WTC11 (cell line): ENCODE data around the gene NLRP14. TPM values are rescaled to one million over a fixed set of nuclear protein-coding genes. Genes with fewer than 3 reads are reported as not detected.

Experiments used
- ATAC-seq: fragments of 200-7000 bp; cut with Tn5 transposase; 2 replicates; pipeline ENCODE4 v1.10.0; 2021; ENCODE audit warnings: mild to moderate bottlenecking, moderate library complexity
- CTCF ChIA-PET: fragments of 300-600 bp; sonication (Branson Sonifier 250); formaldehyde crosslinking; loops from one replicate; lab custom pipeline; 2021; ENCODE audit warnings: antibody characterized with exemption; lab: Charles Lee
- POLR2A ChIA-PET: fragments of 350-600 bp; sonication (Branson Sonifier 250); formaldehyde crosslinking; loops from one replicate; lab custom pipeline; 2021; ENCODE audit warnings: antibody characterized with exemption; lab: Charles Lee
- DNase-seq: peaks from one replicate; pipeline ENCODE4 v3.0.0; 2021; ENCODE audit warnings: low spot score
- H3K27ac Mint-ChIP-seq: 2 replicates; pipeline ENCODE4 v1.8.0; 2021; ENCODE audit warnings: mixed read lengths
- H3K27me3 Mint-ChIP-seq: 2 replicates; pipeline ENCODE4 v1.8.0; 2021; ENCODE audit warnings: low read depth, mild to moderate bottlenecking, moderate library complexity, mixed read lengths
- H3K36me3 Mint-ChIP-seq: 2 replicates; pipeline ENCODE4 v1.8.0; 2021; ENCODE audit warnings: mixed read lengths
- H3K4me1 Mint-ChIP-seq: 2 replicates; pipeline ENCODE4 v1.8.0; 2022; ENCODE audit warnings: mixed read lengths
- H3K4me3 Mint-ChIP-seq: 2 replicates; pipeline ENCODE4 v1.8.0; 2021; ENCODE audit warnings: mild to moderate bottlenecking, moderate library complexity, mixed read lengths
- H3K9me3 Mint-ChIP-seq: 2 replicates; pipeline ENCODE4 v1.8.0; 2021; ENCODE audit warnings: mixed read lengths
- CBFB ChIP-seq: sonication (generic); formaldehyde crosslinking; IDR thresholded peaks from 2 replicates; pipeline ENCODE4 v1.8.1; 2022; ENCODE audit warnings: mild to moderate bottlenecking, low read depth, missing genetic modification reagents
- GABPB1 ChIP-seq: sonication (generic); formaldehyde crosslinking; IDR thresholded peaks from 2 replicates; pipeline ENCODE4 v1.8.1; 2023; ENCODE audit warnings: mild to moderate bottlenecking, missing genetic modification reagents
- HMGA2 ChIP-seq: fragments of 250-450 bp; sonication (Bioruptor Pico); IDR thresholded peaks from 2 replicates; pipeline ENCODE4 v1.4.0; 2021; ENCODE audit warnings: mild to moderate bottlenecking, moderate library complexity
- NFYB ChIP-seq: sonication (generic); formaldehyde crosslinking; conservative IDR thresholded peaks from 2 replicates; pipeline ENCODE4 v1.8.0; 2022; ENCODE audit warnings: low read depth, missing genetic modification reagents
- NR2C2 ChIP-seq: sonication (generic); formaldehyde crosslinking; IDR thresholded peaks from 2 replicates; pipeline ENCODE4 v1.8.0; 2022; ENCODE audit warnings: mild to moderate bottlenecking, missing genetic modification reagents
- SP1 ChIP-seq: sonication (generic); formaldehyde crosslinking; conservative IDR thresholded peaks from 2 replicates; pipeline ENCODE4 v1.8.1; 2022; ENCODE audit warnings: missing genetic modification reagents
- TCF7 ChIP-seq: sonication (generic); formaldehyde crosslinking; IDR thresholded peaks from 2 replicates; pipeline ENCODE4 v1.8.0; 2022; ENCODE audit warnings: mild to moderate bottlenecking, low read depth, missing genetic modification reagents, moderate library complexity
- TEAD1 ChIP-seq: sonication (generic); formaldehyde crosslinking; IDR thresholded peaks from 2 replicates; pipeline ENCODE4 v1.8.0; 2022; ENCODE audit warnings: mild to moderate bottlenecking, missing genetic modification reagents
- ZBTB21 ChIP-seq: sonication (generic); formaldehyde crosslinking; IDR thresholded peaks from 2 replicates; pipeline ENCODE4 v1.8.1; 2023; ENCODE audit warnings: mild to moderate bottlenecking, missing genetic modification reagents, borderline replicate concordance
- ZNF138 ChIP-seq: sonication (generic); formaldehyde crosslinking; conservative IDR thresholded peaks from 2 replicates; pipeline ENCODE4 v1.8.1; 2022; ENCODE audit warnings: mild to moderate bottlenecking, moderate library complexity, missing genetic modification reagents
- ZNF232 ChIP-seq: sonication (generic); formaldehyde crosslinking; IDR thresholded peaks from 2 replicates; pipeline ENCODE4 v1.8.0; 2022; ENCODE audit warnings: mild to moderate bottlenecking, missing genetic modification reagents
- total RNA-seq: library from RNA; stranded (reverse); gene quantifications from 3 replicates; pipeline ENCODE4 v1.2.3, GENCODE V29; 2021
- TF ChIP-seq, protein P1 (sequence below): sonication (generic); formaldehyde crosslinking; IDR thresholded peaks from 2 replicates; pipeline ENCODE4 v1.8.0; 2022; ENCODE audit warnings: missing genetic modification reagents
- TF ChIP-seq, protein P2 (sequence below): sonication (generic); formaldehyde crosslinking; IDR thresholded peaks from 2 replicates; pipeline ENCODE4 v1.8.0; 2022; ENCODE audit warnings: mild to moderate bottlenecking, missing genetic modification reagents
- TF ChIP-seq, protein P3 (sequence below): sonication (generic); formaldehyde crosslinking; IDR thresholded peaks from 2 replicates; pipeline ENCODE4 v1.8.1; 2023; ENCODE audit warnings: mild to moderate bottlenecking, missing genetic modification reagents, moderate library complexity
- TF ChIP-seq, protein P4 (sequence below): sonication (generic); formaldehyde crosslinking; IDR thresholded peaks from 2 replicates; pipeline ENCODE4 v1.8.0; 2022; ENCODE audit warnings: mild to moderate bottlenecking, missing genetic modification reagents
- TF ChIP-seq, protein P5 (sequence below): fragments of 250-450 bp; sonication (Bioruptor Pico); IDR thresholded peaks from 2 replicates; pipeline ENCODE4 v1.9.0; 2021; ENCODE audit warnings: mild to moderate bottlenecking
- TF ChIP-seq, protein P6 (sequence below): sonication (generic); formaldehyde crosslinking; IDR thresholded peaks from 2 replicates; pipeline ENCODE4 v1.8.1; 2023; ENCODE audit warnings: mild to moderate bottlenecking, missing genetic modification reagents
- TF ChIP-seq, protein P7 (sequence below): sonication (generic); formaldehyde crosslinking; IDR thresholded peaks from 2 replicates; pipeline ENCODE4 v1.8.1; 2023; ENCODE audit warnings: mild to moderate bottlenecking, moderate library complexity, missing genetic modification reagents

The NLRP14 gene
- total RNA-seq, 1 experiment from 2014 or later: 0.07 TPM

DNA sequence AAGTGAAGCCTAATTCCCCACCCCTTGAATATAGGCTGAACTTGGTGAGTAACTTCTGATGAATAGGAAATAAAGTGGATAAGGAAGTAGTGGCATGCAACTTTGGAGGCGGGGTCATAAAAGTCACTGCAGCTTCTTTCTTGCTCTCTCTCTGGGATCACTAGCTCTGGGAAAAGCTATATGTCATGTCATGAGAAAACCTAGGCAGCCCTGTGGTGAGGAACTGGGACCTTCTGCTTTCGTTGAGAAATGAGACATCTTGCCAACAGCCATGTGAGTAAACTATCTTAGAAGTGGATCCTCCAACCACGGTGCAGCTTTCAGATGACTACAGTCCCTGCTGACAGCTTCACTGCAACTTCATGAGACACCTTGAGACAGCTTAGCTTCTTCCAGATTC is 15.8 kb upstream of the NLRP14 start (continued):
- TF ChIP-seq, protein P1, sequence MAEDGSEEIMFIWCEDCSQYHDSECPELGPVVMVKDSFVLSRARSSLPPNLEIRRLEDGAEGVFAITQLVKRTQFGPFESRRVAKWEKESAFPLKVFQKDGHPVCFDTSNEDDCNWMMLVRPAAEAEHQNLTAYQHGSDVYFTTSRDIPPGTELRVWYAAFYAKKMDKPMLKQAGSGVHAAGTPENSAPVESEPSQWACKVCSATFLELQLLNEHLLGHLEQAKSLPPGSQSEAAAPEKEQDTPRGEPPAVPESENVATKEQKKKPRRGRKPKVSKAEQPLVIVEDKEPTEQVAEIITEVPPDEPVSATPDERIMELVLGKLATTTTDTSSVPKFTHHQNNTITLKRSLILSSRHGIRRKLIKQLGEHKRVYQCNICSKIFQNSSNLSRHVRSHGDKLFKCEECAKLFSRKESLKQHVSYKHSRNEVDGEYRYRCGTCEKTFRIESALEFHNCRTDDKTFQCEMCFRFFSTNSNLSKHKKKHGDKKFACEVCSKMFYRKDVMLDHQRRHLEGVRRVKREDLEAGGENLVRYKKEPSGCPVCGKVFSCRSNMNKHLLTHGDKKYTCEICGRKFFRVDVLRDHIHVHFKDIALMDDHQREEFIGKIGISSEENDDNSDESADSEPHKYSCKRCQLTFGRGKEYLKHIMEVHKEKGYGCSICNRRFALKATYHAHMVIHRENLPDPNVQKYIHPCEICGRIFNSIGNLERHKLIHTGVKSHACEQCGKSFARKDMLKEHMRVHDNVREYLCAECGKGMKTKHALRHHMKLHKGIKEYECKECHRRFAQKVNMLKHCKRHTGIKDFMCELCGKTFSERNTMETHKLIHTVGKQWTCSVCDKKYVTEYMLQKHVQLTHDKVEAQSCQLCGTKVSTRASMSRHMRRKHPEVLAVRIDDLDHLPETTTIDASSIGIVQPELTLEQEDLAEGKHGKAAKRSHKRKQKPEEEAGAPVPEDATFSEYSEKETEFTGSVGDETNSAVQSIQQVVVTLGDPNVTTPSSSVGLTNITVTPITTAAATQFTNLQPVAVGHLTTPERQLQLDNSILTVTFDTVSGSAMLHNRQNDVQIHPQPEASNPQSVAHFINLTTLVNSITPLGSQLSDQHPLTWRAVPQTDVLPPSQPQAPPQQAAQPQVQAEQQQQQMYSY (CRISPR knock-in tag): no peak
- TF ChIP-seq, protein P2, sequence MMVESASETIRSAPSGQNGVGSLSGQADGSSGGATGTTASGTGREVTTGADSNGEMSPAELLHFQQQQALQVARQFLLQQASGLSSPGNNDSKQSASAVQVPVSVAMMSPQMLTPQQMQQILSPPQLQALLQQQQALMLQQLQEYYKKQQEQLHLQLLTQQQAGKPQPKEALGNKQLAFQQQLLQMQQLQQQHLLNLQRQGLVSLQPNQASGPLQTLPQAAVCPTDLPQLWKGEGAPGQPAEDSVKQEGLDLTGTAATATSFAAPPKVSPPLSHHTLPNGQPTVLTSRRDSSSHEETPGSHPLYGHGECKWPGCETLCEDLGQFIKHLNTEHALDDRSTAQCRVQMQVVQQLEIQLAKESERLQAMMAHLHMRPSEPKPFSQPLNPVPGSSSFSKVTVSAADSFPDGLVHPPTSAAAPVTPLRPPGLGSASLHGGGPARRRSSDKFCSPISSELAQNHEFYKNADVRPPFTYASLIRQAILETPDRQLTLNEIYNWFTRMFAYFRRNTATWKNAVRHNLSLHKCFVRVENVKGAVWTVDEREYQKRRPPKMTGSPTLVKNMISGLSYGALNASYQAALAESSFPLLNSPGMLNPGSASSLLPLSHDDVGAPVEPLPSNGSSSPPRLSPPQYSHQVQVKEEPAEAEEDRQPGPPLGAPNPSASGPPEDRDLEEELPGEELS (CRISPR knock-in tag): no peak
- TF ChIP-seq, protein P3, sequence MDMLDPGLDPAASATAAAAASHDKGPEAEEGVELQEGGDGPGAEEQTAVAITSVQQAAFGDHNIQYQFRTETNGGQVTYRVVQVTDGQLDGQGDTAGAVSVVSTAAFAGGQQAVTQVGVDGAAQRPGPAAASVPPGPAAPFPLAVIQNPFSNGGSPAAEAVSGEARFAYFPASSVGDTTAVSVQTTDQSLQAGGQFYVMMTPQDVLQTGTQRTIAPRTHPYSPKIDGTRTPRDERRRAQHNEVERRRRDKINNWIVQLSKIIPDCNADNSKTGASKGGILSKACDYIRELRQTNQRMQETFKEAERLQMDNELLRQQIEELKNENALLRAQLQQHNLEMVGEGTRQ (CRISPR knock-in tag): no peak
- TF ChIP-seq, protein P4, sequence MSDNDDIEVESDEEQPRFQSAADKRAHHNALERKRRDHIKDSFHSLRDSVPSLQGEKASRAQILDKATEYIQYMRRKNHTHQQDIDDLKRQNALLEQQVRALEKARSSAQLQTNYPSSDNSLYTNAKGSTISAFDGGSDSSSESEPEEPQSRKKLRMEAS: no peak

DNA sequence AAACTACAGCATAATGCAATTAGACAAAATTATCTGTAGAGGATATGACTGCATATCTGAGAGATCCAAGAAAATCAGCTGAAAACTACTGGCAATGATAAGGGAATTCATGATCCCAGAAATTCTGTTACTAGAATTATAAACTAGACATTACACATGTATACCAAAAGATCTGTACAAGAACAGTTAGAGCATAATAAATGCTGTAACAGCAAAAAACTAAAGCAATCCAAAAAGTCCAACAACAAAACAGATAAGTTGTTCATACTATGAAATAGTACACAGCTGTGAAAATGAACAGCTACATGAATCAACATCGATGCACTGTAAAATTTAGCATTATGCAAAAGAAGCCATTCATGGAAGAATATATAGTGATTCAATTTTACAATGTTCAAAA is 6.2 kb upstream of the NLRP14 start:
- TF ChIP-seq, protein P5, sequence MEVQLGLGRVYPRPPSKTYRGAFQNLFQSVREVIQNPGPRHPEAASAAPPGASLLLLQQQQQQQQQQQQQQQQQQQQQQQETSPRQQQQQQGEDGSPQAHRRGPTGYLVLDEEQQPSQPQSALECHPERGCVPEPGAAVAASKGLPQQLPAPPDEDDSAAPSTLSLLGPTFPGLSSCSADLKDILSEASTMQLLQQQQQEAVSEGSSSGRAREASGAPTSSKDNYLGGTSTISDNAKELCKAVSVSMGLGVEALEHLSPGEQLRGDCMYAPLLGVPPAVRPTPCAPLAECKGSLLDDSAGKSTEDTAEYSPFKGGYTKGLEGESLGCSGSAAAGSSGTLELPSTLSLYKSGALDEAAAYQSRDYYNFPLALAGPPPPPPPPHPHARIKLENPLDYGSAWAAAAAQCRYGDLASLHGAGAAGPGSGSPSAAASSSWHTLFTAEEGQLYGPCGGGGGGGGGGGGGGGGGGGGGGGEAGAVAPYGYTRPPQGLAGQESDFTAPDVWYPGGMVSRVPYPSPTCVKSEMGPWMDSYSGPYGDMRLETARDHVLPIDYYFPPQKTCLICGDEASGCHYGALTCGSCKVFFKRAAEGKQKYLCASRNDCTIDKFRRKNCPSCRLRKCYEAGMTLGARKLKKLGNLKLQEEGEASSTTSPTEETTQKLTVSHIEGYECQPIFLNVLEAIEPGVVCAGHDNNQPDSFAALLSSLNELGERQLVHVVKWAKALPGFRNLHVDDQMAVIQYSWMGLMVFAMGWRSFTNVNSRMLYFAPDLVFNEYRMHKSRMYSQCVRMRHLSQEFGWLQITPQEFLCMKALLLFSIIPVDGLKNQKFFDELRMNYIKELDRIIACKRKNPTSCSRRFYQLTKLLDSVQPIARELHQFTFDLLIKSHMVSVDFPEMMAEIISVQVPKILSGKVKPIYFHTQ (CRISPR knock-in tag): no peak
- no peak for TF ChIP-seq ZBTB21 (CRISPR knock-in tag)
- TF ChIP-seq, protein P6, sequence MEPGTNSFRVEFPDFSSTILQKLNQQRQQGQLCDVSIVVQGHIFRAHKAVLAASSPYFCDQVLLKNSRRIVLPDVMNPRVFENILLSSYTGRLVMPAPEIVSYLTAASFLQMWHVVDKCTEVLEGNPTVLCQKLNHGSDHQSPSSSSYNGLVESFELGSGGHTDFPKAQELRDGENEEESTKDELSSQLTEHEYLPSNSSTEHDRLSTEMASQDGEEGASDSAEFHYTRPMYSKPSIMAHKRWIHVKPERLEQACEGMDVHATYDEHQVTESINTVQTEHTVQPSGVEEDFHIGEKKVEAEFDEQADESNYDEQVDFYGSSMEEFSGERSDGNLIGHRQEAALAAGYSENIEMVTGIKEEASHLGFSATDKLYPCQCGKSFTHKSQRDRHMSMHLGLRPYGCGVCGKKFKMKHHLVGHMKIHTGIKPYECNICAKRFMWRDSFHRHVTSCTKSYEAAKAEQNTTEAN (CRISPR knock-in tag): no peak
- TF ChIP-seq TEAD1 (CRISPR knock-in tag): no peak
- no peak for TF ChIP-seq CBFB
- TF ChIP-seq ZNF232 (CRISPR knock-in tag): no peak
- TF ChIP-seq ZNF138 (CRISPR knock-in tag): no peak
- no peak for TF ChIP-seq GABPB1 (CRISPR knock-in tag)
- TF ChIP-seq SP1 (CRISPR knock-in tag): no peak
- TF ChIP-seq HMGA2 (CRISPR knock-in tag): no peak
- TF ChIP-seq NR2C2 (CRISPR knock-in tag): no peak
- TF ChIP-seq, protein P7, sequence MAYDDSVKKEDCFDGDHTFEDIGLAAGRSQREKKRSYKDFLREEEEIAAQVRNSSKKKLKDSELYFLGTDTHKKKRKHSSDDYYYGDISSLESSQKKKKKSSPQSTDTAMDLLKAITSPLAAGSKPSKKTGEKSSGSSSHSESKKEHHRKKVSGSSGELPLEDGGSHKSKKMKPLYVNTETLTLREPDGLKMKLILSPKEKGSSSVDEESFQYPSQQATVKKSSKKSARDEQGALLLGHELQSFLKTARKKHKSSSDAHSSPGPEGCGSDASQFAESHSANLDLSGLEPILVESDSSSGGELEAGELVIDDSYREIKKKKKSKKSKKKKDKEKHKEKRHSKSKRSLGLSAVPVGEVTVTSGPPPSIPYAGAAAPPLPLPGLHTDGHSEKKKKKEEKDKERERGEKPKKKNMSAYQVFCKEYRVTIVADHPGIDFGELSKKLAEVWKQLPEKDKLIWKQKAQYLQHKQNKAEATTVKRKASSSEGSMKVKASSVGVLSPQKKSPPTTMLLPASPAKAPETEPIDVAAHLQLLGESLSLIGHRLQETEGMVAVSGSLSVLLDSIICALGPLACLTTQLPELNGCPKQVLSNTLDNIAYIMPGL: no peak
- no peak for TF ChIP-seq TCF7 (CRISPR knock-in tag)
- TF ChIP-seq NFYB: no peak
- H3K27ac Mint-ChIP-seq: no peak overlapping the region
- H3K36me3 Mint-ChIP-seq: no peaks in the 10 kb centered on the region
- no peak for DNase-seq
- H3K4me1 Mint-ChIP-seq: peaks cover 2% of the 10 kb centered on the region; the same call in 1 of the 2 replicates
- H3K9me3 Mint-ChIP-seq: no peaks in the 10 kb centered on the region
- ChIA-PET CTCF (no interaction called here), POLR2A (no interaction called here)
- peaks cover 6% of the 10 kb centered on the region; the same call in 1 of the 2 replicates for H3K27me3 Mint-ChIP-seq
- ATAC-seq: no peak
- no peak overlapping the region for H3K4me3 Mint-ChIP-seq
